ENCODE data around the gene DCHS1.
A peak's percentile ranks its signal among the peaks of the same experiment; 100 is the strongest.

Gene DCHS1

DNA sequence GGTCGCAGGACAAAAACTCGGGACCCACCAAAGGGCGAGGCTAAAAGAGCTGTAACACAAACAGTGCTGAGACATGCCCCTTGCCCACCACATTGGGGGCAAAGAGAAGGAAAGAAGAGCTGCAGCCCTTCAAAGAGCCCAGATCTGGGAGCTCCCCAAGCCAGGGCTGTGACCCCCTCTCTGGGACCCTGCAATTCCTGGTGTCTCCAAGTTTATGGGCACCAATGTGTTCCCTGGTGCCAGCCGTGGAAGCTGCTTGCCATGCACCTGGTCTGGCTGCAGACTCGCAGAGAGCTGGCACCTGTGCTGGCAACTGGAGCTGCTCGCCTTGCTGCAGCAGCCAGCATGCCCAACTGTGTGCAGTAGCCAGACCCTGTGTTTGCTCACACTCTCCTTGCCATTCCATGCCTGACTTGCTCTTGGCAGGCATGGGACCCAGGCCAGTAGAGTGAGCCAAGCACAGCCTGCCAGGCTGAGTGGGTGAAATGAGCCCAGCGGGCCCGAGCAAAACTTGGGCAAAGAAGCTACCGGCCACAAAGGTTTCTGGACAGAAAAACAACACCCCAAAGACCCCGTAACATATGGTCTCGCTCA lies 68.2 kb downstream of the DCHS1 start:
- DNase-seq: no peak

GRCh38 chr11:6586434-6587359 lies 68.9 kb downstream of the DCHS1 start:
- no peak for DNase-seq

- DNase-seq: no peak
Observed at GRCh38 chr11:6584528-6584927, 71.1 kb downstream of the DCHS1 start.

DNA sequence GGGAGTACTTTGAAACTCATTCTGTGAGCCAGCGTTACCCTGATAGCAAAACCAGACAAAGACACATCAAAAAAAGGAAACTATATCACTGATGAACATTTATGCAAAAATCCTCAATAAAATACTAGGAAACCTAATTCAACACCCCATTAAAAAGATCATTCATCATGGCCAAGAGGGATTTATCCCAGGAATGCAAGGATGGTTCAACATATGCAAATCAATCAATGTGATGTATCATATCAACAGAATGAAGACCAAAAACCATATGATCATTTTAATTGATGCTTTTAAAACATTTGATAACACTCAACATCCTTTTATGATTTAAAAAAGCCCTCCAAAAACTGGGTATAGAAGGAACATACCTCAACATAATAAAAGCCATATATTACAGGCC lies 72.0 kb downstream of the DCHS1 start:
- DNase-seq: no peak

DNA sequence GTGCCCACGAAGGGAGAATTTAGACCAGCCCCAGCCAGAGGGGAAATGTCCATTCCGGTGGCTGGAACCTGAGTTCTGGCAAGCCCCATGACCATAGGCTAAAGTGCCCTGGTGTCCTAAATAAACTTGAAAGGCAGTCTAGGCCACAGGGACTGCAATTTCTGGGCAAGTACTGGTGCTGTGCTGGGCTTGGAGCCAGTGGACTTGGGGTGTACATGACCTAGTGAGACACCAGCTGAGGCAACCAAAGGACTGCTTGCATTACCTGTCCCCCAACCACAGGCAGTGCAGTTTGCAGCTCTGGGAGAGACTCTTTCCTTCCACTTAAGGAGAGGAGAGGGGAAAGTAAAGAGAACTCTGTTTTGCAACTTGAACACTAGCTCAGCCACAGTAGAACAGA lies 75.9 kb downstream of the DCHS1 start:
- DNase-seq: no peak

DNA sequence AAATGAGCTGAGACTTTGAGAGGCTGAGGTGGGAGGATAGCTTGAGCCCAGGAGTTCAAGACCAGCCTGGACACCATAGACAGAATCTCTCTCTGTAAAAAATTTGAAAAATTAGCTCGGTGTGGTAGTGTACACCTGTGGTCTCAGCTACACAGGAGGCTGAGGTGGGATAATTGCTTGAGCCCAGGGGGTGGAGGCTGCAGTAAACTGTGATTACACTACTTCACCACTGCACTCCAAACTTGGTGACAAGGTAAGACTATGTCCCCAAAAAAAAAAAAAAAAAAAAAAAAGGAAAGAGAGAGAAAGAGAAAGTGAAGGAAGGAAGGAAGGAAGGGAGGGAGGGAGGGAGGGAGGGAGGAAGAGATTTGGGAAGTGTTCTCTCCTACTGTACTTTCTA lies 77.5 kb downstream of the DCHS1 start:
- no peak for DNase-seq

DNA sequence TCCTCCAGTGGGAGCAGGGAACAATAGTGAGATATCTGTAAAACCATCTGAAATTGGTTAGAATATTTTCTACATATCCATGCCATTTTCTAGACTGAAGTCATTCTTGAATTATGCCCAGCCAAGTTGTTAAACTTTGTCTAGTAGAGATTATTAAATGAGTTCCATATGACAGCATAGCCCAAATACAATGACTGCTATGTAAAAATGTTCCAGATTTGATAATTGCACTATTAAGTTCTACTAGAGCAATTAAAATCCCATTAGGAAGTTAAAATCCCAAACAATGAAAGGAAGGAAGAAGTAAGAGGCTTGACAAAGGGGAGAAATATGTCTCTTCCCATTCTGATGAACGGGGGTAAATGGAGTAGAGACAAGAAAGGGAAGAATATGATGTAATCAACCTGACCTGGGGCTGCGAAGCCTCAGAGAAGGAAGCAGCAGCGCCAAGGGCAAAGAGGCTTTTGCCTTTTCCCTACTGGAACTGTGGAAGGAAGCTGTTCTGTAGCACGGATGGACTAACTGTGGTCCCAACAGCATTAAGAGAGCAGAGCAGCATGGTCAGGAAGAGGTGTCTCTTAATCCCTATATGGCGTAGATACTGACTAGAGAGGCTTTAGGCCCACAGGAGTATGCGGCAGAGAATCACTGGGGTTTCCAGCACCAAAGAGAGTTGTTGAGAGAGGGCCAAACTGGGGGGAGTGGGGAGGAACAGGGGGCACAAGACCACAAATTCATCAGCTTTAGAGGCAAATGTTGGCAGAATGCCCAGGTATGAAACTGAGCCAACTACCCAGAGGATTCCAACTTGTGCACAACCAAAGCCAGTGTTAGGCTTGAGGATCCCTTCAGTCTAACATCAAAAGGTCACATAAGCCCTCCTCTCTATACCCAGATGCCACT lies 78.9 kb downstream of the DCHS1 start:
- peak; percentile 81 for DNase-seq

DNA sequence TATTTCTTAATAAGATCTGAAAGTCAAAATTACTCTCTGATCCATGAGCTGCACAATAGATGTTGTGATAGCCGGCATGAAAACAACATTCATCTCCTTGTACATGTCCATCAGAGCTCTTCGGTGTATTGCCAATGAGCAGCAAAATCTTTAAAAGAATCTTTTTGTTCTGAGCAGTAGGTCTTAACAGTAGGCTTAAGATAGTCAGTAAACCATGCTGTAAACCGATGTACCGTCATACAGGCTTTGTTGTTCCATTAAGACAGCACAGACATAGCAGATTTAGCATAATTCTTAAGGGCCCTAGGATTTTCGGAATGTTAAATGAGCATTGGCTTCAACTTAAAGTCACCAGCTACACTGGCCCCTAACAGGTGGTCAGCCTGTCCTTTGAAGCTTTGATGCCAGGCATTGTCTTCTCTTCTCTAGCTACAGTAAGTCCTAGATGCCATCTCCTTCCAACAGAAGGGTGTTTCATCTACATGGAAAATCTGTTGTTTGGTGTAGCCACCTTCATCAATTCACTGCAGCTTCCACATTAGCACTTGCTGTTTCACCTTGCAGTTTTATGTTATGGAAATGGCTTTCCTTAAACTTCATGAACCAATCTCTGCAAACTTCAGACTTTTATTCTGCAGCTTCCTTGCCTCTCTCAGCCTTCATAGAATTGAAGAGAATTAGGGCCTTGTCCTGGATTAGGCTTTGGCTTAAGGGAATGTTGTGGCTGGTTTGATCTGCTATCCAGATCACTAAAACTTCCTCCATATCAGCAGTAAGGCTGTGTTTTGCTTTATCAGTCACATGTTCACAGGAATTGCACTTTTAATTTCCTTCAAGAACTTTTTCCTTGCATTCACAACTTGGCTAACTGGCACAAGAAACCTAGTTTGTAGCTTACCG lies 80.5 kb downstream of the DCHS1 start:
- DNase-seq: no peak

DNA sequence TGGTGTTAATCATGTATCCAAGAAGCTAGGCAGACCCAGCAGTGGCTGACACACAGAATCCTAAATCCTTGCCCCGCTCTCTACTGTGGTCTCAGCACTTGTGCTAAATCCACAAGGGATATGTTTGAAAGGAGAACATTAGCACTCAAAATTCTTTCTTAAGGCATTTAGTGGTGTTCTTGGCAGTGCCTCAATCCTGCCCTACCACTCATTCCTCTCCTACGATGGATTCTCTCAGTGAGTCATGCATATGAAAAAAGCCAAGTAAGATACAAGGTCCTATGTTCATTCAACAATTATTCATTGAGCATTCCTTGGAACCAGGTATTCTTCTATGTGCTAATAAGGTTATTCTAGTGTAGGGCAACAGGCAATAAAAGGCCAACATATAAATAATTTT lies 83.4 kb downstream of the DCHS1 start:
- DNase-seq: no peak

GRCh38 chr11:6571434-6572008 lies 84.1 kb downstream of the DCHS1 start:
- DNase-seq: no peak
